Daoy (cell line): ENCODE results near the gene MBD1. TPM values are rescaled to one million over a fixed set of nuclear protein-coding genes. Genes with fewer than 3 reads are reported as not detected.
"Not testable (repeated sequence)": the region's sequence is repeated elsewhere in the genome, so short reads cannot be mapped to it uniquely, and the experiment has no call there.

Experiments
- DNase-seq: peaks from one replicate; pipeline ENCODE4 v3.0.0-alpha.2; 2015; ENCODE audit warnings: low read depth
- total RNA-seq: library from RNA; depleted of rRNA; stranded (reverse); fragments of >200 nt; shearing (Covaris generic); gene quantifications from 2 replicates; pipeline ENCODE4 v1.2.3, GENCODE V29; 2014; rRNA removed

Gene MBD1, protein sequence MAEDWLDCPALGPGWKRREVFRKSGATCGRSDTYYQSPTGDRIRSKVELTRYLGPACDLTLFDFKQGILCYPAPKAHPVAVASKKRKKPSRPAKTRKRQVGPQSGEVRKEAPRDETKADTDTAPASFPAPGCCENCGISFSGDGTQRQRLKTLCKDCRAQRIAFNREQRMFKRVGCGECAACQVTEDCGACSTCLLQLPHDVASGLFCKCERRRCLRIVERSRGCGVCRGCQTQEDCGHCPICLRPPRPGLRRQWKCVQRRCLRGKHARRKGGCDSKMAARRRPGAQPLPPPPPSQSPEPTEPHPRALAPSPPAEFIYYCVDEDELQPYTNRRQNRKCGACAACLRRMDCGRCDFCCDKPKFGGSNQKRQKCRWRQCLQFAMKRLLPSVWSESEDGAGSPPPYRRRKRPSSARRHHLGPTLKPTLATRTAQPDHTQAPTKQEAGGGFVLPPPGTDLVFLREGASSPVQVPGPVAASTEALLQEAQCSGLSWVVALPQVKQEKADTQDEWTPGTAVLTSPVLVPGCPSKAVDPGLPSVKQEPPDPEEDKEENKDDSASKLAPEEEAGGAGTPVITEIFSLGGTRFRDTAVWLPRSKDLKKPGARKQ
- 41.0 and 50.5 TPM in 2 replicates for total RNA-seq

DNA sequence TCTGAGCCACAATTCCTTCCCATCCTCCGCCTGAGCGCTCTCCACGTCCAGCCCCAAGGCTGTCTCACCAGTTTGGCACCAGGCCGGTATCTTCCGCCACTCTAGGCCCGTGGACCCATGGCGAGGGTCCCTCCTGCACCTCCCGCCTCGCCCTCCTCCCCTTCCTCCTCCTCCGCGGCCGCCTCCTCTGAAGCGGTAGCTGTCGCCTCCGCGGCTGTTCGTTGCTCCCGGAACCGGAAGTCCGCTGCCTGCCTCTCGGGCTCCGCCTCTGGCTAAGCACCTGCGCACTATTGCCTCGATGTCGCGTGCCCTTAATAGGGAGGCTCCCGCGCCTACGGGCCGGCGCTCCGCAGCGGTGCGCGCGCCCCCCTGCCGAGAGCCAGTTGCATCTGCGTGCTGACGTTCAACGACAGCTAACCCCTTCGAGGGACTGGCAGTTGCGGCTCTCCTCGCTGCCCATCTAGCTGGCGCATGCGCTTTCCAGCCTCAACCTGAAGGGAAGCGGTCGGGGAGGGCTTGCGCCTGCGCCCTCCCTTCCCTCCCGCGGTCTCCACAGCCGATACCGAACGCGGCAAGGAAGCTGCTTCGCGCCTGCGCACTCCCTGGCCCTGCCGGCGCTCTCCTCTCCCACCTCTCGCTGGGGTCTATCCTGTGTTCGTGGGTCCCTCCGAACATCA lies at the start of gene MBD1:
TSS of gene MBD1 (minus strand) at position 229 of the 677 bp plus-strand sequence. CDS start 1,531 bp downstream, outside the sequence.
- peak; percentile 98 for DNase-seq

DNA sequence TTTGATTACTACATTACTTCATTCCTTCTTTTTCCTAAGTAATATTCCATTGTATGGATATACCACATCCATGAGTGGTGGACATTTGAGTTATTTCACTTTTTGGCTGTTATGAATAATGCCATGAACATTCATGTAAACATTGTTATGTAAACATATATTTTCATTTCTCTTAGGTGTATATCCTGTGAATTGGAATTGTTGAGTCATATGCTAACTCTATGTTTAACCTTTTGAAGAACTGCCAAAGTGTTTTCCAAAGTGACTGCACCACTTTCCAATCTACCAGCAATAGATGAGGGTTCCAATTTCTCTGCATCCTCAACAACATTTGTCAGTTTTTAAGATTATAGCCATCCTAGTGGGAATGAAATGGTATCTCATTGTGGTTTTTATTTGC lies 48.9 kb upstream of the MBD1 start:
- no peak for DNase-seq

DNA sequence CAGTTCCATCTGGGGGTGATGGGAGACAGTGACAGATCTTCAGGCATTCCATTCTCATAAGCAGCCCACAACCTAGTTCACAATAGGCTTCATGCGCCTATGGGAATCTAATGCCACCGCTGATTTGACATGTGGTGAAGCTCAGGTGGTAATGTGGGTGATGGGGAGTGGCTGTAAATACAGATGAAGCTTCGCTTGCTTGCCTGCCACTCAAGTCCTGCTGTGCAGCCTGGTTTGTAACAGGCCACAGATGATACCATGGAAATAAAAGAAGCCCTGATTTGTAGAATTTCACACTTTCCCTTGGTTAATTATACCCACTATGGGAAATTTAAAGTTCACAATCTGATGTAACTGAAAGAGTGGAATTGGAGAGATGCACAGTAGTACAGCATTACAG lies 46.7 kb upstream of the MBD1 start:
- DNase-seq, result no peak

DNA sequence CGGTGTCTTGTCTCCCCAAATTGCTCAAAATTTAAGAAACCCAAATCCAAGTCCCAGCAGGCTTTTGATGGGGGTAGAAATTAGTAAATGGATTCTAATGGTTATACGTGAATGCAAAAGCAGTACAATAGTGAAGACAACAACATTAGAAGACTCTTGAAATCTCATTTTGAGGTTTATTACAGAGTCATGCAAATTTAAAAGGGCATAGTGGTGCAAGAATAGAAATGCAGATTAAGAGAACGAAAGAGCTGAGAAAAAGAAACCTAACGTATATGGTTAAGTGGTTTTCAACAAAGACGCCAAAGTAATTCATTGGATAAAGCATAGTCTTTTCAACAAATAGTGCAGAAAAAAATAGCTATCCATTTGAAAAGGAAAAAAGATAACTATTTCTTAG lies 39.4 kb upstream of the MBD1 start:
- DNase-seq, result no peak

DNA sequence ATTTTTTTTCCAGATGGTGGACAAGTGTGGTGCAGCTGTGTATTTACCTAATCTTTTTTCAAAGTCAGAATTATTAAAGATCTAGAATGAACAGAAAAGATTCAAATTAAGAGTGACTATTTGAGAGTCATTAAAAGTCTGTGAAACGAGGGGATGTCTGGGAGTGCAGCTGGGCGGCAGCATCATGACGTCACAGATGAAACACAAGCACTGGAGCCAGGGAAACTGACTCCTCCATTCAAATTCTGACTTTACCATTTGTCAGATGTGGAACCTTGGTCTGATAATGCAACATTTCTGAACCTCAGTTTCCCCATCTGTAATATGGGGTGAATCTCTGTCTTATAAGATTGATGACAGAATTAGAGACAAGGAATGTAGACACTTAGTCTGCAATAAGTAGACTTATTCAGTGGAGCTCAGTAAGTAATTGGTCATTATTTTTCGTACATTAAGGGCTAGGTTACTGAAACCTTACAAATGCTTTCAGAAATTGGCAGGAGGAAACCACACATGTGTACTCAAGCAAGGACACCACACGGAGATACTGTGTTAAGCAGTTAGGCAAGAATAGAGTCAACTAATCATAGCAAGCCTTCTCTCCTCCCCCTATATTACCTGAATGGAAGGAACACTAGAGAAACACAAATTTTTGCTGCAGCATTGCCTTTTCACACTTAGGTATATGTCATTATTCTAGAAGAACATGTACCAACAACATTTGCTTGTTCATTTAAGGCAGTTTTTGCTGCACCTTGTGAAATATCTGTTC lies 34.0 kb upstream of the MBD1 start:
- no peak for DNase-seq

DNA sequence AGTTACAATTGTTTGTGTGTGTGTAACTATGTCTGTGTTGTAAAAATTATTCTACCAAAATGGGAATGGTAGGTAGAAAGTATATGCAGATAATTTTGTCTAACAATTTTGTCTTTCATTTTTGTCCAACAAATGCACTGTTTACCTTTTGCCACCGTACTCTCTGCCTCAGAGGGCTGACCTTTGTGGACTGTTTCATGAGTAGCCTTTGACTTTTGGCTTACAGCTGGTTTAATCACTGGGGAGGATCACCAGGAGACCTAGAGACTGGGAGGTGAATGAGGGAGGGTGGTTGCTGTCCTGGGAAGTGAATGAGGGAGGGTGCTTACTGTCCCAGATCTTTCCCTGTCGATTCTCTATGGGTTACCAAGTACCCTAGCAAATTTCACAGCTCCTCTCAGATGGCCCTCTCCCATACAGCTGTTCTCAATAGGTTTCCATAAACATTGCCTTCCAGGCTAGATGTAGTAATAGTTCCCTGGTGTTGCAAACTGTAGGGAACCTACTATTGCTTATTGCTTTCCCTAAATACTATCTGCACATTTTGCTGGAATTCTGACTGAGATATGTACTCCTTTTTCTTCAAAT lies 32.6 kb upstream of the MBD1 start:
- DNase-seq, result no peak

DNA sequence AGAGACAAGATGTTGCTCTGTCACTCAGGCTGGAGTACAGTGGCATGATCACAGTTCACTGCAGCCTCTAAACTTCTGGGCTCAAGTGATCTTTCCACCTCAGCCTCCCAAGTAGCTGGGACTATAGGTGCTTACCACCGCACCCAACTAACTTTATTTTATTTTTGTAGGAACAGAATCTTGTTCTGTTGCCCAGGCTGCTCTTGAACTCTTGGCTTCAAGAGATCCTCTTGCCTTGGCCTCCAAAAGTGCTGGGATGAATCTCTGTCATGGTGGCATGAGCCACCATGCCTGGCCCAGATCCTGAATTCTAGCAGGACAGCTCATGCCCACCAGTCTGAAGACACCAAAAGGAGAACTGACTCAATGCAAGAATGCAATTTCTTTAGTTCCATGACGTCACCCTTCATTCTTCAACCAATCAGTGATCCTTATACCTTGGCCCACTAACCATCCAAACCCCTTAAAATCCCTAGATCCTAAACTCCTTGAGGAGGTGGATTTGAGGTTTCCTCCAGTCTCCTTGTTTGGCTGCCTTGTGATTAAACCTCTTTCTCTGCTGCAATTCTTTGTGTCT lies 31.8 kb upstream of the MBD1 start:
- DNase-seq, result no peak

DNA sequence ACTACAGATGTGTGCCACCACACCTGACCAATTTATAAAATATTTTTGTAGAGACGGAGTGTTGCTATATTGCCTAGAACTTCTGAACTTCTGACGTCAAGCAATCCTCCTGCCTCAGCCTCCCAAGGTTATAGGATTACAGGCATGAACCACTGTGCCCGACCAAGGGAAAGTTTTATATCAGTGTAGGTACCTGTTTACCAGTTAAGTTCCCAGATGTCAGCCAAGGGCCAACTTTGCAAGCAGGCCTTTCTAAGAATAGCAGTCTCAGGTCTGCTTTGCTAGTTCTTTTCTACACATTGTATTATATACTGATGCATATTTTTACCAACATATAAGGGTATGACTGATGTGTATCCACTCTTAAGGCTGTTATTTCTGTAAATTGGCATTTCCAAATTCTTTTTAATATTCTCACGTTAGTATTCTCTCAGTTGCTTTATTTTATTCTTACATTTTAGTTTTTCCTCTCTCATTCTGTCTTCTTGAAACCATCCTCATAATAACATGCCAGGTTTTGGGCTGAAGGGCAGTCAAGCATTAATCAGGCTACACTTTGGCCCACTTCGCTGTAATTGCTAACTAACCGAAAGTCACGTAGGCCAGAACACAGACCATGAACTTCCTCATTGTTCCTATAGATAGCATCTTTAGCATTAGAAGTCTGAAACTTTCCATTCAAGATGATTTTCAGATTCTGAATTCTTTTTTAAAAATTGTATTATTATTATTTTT lies 31.1 kb upstream of the MBD1 start:
- no peak for DNase-seq

DNA sequence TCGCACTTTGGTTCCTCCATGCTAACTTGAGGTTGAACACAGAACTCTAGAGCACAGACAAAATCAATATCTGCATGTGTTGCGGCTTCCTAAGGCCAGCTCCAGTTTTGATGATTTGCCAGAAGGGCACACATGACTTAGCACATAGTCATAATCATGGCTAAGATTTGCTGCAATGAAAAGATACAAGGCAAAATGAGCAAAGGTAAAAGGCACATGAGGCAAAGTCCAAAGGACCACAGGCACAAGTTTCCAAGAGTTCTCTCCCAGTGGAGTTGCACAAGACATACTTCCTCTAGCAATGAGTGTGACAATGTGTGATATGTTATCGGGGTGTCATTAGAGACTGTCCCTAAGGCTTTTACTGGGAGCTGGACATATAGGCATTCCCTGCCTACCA lies 30.3 kb upstream of the MBD1 start:
- DNase-seq, result no peak

DNA sequence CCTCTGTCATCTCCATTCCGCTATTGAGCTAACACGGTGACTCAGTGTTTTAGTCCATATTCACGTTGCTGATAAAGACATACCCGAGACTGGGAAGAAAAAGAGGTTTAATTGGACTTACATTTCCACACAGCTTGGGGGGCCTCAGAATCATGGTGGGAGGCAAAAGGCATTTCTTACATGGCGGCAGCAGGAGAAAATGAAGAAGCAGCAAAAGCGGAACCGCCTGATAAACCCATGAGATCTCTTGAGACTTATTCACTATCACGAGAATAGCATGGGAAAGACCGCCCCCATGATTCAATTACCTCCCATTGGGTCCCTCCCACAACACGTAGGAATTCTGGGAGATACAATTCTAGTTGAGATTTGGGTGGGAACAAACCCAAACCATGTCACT lies 28.8 kb upstream of the MBD1 start:
- no peak for DNase-seq

DNA sequence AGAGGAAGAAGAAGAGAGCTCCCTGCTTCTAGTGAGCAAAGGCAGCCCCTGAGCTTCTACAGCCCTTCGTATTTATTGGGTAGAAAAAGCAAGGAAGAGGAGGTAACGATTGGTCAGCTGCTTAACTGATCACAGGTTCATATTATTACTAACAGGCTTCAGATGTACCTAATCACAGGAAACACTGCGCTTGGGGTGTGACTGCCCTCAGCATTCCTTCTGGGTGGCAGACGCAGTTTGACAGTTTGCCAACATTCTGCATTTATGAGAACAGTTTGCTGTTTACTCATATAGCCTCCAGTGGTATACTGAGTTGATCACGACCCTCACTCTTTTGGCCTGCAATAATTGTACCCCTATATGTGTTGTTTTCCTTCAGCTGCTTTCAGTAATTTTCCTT lies 27.5 kb upstream of the MBD1 start:
- DNase-seq, result not testable (repeated sequence)

DNA sequence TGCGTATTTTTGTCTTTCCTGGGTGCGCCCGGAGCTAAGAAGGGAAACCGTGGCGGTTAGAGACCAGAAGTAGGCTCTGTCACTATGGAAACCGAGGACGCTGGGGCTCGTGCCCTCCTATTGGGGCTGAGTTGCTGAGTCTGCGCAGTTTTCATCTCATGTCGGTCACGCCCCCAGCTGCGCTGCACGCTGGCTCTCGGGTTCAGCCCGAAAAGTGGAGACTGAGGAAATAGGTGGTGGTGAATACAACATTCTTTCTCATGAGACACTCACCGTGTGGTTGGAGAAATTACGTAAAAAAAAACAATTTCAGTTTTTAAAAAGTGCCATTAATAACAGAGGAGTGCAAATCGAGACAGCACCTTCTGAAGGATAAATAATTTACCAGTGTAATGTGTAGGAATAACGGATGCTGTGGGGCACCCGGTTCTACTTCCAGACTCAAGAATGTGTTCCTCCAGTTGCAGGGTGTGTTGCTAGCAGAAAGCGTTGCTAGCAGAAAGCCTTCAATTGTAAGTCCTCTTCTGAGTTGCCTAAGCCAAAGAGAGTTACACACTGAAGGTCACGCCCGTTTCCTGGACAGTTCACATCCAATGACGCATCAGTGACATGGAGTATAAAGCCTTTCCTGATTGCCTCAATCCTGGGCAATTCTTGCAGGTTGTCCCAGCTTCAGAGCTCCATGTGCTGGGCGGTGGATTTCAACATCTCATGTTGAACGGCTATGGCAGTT lies 26.6 kb upstream of the MBD1 start:
- DNase-seq, result peak; percentile 87

DNA sequence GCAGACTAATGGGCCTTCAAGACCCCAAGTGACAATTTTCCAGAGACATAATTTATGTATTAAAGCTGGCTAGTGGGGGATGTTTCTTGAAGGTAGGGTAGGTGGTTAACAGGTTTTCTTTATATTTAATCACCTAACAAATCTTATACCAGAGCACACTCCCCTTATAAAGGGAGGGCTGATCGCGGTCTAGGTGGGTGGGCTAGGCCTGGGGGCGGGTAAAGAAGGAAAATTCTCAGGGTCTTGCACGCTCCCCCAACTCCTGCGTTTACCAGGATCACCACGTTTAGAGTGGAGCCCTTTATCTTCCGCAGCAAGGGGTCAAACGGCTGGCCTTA lies 26.0 kb upstream of the MBD1 start:
- DNase-seq, result no peak

DNA sequence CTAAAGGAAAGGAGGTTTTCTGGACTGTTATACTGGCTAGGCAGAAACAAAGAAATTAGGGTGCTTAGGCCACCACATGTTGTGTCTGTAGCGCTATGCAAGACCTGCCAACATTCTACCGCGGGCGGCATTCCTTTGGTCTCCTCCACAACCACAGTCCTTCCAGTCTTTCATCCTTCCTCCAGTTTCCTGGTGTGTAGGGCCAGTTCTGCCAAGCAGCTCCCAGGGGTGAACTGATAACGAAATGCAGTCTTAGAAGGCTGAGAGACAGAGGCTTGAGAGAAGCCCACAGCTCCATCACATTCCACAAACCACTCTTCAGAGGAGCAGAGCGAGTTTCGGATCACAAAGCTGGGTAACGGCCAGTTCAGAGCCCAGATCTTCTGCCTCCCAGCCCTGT lies 25.6 kb upstream of the MBD1 start:
- DNase-seq, result peak; percentile 83

DNA sequence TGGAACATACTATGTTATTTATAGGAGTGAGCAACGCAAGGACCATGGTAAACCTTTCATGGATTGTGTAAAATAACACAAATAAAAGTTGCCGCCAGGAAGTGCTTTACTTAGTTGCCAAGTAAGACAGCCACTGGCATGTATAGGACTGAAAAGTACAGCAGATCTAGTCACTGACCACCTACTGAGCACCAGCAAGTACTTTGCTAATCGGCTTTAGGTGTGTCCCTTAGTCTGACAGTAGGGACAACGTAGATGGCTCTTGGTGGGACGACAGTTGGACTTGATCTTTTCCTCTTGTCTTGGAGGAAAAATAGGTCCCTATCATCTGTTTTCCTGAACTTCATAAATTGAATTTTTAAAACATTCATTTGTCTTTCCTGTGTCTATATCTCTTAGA lies 19.8 kb upstream of the MBD1 start:
- no peak for DNase-seq

DNA sequence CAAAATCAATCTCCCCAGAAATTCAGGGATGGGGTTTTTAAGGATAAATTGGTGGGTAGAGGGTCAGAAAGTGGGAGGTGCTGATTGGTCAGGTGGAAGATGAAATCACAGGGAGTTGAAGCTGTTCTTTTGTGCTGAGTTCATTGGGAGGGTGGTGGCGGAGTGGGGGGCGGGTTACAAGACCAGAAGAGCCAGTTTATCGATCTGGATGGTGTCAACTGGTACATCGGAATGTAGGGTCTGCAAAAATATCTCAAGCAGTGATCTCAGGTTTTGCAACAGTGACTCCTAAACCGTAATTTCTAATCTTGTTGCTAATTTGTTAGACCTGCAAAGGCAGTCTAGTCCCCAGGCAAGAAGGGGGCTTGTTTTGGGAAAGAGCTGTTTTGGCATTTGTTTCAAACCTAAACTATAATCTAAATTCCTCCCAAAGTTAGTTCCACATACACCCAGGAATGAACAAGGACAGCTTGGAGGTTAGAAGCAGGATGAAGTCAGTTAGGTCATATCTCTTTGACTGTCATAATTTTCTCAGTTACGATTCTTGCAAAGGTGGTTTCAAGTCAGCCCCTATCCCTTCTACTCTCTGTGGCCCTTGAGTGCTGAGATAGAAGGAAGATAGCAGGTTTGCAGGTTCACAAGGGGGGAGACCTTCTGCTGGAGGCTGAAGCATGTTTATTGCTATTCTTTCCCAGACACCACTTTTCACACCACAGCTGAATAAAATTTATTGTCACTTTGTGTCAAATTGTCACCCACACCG lies 18.5 kb upstream of the MBD1 start:
- no peak for DNase-seq

DNA sequence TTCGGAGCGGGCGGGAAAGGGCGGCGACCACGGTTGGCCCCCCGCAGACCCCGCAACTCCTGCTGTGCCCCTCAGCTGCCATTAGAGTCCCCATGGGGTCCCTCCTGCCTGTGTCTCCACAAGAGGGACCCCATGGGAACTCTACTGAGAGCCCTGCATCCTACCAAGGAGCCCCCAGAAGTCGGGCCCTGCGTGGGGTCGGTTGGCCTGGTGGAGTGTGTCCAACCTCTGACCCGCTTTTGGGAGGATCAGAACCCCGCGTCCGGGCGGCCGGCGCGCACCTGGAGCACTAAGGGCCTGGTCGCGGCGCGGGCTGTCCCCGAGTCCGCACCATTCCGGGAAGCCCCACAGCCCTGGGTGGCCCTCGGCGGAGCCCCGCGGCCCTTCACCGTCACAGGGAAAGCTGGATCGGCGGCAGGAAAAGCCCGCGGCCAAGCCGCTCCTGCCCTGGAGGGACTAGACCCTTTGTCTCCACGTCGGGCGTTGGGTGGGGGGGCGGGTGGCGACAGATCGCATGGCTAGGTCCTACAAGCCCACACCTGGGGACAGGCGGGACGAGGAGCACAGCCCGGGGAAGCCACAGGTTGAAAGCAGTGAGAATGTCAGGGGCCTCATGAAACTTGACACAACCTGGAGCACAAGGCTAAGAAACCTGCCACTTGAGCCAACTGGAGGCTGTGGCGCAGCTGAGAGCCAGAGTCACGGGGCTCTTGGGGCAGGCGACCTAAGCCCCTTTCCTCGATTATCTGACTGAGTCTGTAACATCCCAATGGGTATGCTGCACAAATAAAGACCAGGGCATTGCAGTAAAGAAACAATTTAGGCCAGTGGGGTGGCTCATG lies 17.3 kb upstream of the MBD1 start:
- DNase-seq, result no peak
